Measurements from ENCODE around the gene TBCC. TPM values are rescaled to one million over a fixed set of nuclear protein-coding genes. Genes with fewer than 3 reads are reported as not detected.

Gene TBCC
- total RNA-seq, 4 donors from 2014 or later = 33.2 to 61.8 (median 45.1) TPM

- H3K4me1 ChIP-seq = peaks cover 39% of the 10 kb centered on the region in 2 donors
- in situ Hi-C loops (cut with MboI; ENCODE audit: low sequenced_read_pairs in 4 of 4) (no loop called here), intact Hi-C loops (cut with DNase I; ENCODE audit: low total_unique reads) (no loop called here)
- H3K4me3 ChIP-seq = no peak overlapping the region
- H3K9me3 ChIP-seq = no peaks in the 10 kb centered on the region
- H3K36me3 ChIP-seq = peaks cover 0 to 23% of the 10 kb centered on the region in 2 donors
- H3K27me3 ChIP-seq = no peaks in the 10 kb centered on the region
- no peak for TF ChIP-seq POLR2A (IDR thresholded peaks at IDR 0.05)
- no peak for TF ChIP-seq CTCF (IDR thresholded peaks at IDR 0.05 in 4 of 5, conservative IDR thresholded peaks at IDR 0.05 in 1 of 5)
- DNase-seq = no peak
- H3K27ac ChIP-seq = peak overlapping the region; percentile 35 to 79 (median 68)
- ATAC-seq = no peak
These were observed 51.3 kb downstream of the TBCC start for GRCh38 chr6:42694586-42694985.

Other genes with a start within 250 kb of the TBCC start
- 10 to 100 TPM; 40.8 to 46.2 (median 44.7) TPM for gene UBR2, start 182.1 kb downstream of the TBCC start, total RNA-seq
- 1 to 10 TPM in 2 of 4 donors, under 1 TPM in 2; 0.16 to 3.8 (median 1.8) TPM for gene PRPH2, start 23.5 kb downstream of the TBCC start, total RNA-seq
- gene BICRAL, start 35.9 kb upstream of the TBCC start, total RNA-seq = 10 to 100 TPM in 2 of 4 donors, 1 to 10 TPM in 2; 7.9 to 10.2 (median 9.7) TPM
- 10 to 100 TPM; 59.6 to 87.1 (median 65.2) TPM for gene RPL7L1, start 133.5 kb upstream of the TBCC start, total RNA-seq
- not detected for gene PTCRA, start 169.9 kb upstream of the TBCC start, total RNA-seq
- gene CNPY3, start 183.4 kb upstream of the TBCC start, total RNA-seq = 10 to 100 TPM in 2 of 4 donors, 1 to 10 TPM in 2; 7.1 to 13.5 (median 9.3) TPM
- 1 to 10 TPM in 1 of 4 donors, under 1 TPM in 2, not detected in 1; 0.42 to 1.1 (median 0.61) TPM for gene GNMT, start 214.7 kb upstream of the TBCC start, total RNA-seq
- gene PEX6, start 233.1 kb upstream of the TBCC start, total RNA-seq = 10 to 100 TPM in 2 of 4 donors, 1 to 10 TPM in 2; 7.4 to 45.1 (median 12.6) TPM
- gene PPP2R5D, start 238.5 kb upstream of the TBCC start, total RNA-seq = 10 to 100 TPM; 44.3 to 68.2 (median 52.6) TPM